HepG2 (cell line): Measurements from ENCODE around the gene JSRP1. TPM values are rescaled to one million over a fixed set of nuclear protein-coding genes. Genes with fewer than 3 reads are reported as not detected.

Experiments used
- BCL6 ChIP-seq: IDR thresholded peaks from 2 replicates; pipeline ENCODE4 v1.6.1; 2016; ENCODE audit warnings: missing genetic modification reagents, missing compliant biosample characterization
- CHCHD3 ChIP-seq: sonication (generic); formaldehyde crosslinking; IDR thresholded peaks from 2 replicates; pipeline ENCODE4 v1.8.0; 2022; ENCODE audit warnings: mild to moderate bottlenecking, missing genetic modification reagents, moderate library complexity
- MAF1 ChIP-seq: sonication (generic); formaldehyde crosslinking; IDR thresholded peaks from 2 replicates; pipeline ENCODE4 v1.5.0; 2020; ENCODE audit warnings: missing genetic modification reagents, borderline replicate concordance
- MATR3 ChIP-seq: sonication (generic); formaldehyde crosslinking; IDR thresholded peaks from 2 replicates; pipeline ENCODE4 v1.4.0; 2020; ENCODE audit warnings: missing genetic modification reagents
- NR1H2 ChIP-seq: sonication (generic); formaldehyde crosslinking; IDR thresholded peaks from 2 replicates; pipeline ENCODE4 v1.8.1; 2022; ENCODE audit warnings: low read depth, missing genetic modification reagents, borderline replicate concordance
- NR2C2 ChIP-seq: sonication (generic); formaldehyde crosslinking; IDR thresholded peaks from 2 replicates; pipeline ENCODE4 v1.4.0; 2020; ENCODE audit warnings: missing genetic modification reagents, mild to moderate bottlenecking, moderate library complexity, borderline replicate concordance
- PHB2 ChIP-seq: fragments of 450-650 bp; IDR thresholded peaks from 2 replicates; pipeline ENCODE4 v1.6.1; 2018; ENCODE audit not compliant: partially characterized antibody
- SCMH1 ChIP-seq: sonication (generic); formaldehyde crosslinking; IDR thresholded peaks from 2 replicates; pipeline ENCODE4 v1.9.0; 2021; ENCODE audit warnings: missing genetic modification reagents, mild to moderate bottlenecking, borderline replicate concordance
- STAG1 ChIP-seq: sonication (generic); formaldehyde crosslinking; IDR thresholded peaks from 2 replicates; pipeline ENCODE4 v1.4.0; 2020; ENCODE audit warnings: missing genetic modification reagents
- YEATS4 ChIP-seq: sonication (generic); formaldehyde crosslinking; IDR thresholded peaks from 2 replicates; pipeline ENCODE4 v1.4.0; 2020; ENCODE audit warnings: missing genetic modification reagents, borderline replicate concordance
- ZFP36L1 ChIP-seq: sonication (generic); formaldehyde crosslinking; IDR thresholded peaks from 2 replicates; pipeline ENCODE4 v1.8.0; 2022; ENCODE audit warnings: mild to moderate bottlenecking, missing genetic modification reagents, moderate library complexity
- ZNF446 ChIP-seq: sonication (generic); formaldehyde crosslinking; IDR thresholded peaks from 2 replicates; pipeline ENCODE4 v1.5.0; 2020; ENCODE audit warnings: mild to moderate bottlenecking, missing genetic modification reagents
- ZNF607 ChIP-seq: sonication (generic); formaldehyde crosslinking; IDR thresholded peaks from 2 replicates; pipeline ENCODE4 v1.5.1; 2020; ENCODE audit warnings: missing genetic modification reagents, mild to moderate bottlenecking, borderline replicate concordance
- ZNF615 ChIP-seq: sonication (generic); formaldehyde crosslinking; IDR thresholded peaks from 2 replicates; pipeline ENCODE4 v1.5.0; 2020; ENCODE audit warnings: mild to moderate bottlenecking, missing genetic modification reagents, borderline replicate concordance
- ZNF652 ChIP-seq: IDR thresholded peaks from 2 replicates; pipeline ENCODE4 v1.6.1; 2016; ENCODE audit warnings: low read depth, borderline replicate concordance
- polyA plus RNA-seq, 8 experiments: library from polyadenylated mRNA; depleted of rRNA in 3 of 8; stranded (reverse) in 7 of 8; unstranded in 1 of 8; fragments of >200 nt; fragmentation: Illumina TruSeq in 4 of 8; extraction: Trizol in 4 of 8; gene quantifications; 2 replicates each; pipeline versions ENCODE4 v1.2.1 to v1.2.3, GENCODE V29; 2011 to 2016; ENCODE audit warnings: low read depth in 4 of 8, missing spikeins in 1 of 8, mixed read lengths in 1 of 8; ENCODE audit not compliant: insufficient read depth in 1 of 8
- total RNA-seq, 5 experiments: library from RNA; depleted of rRNA; stranded (reverse); fragments of >200 nt; fragmentation: Illumina TruSeq; extraction: Trizol; gene quantifications; 2 replicates each; pipeline ENCODE4 v1.2.3, GENCODE V29; 2016; ENCODE audit warnings: low read depth in 1 of 5
- TF ChIP-seq, protein P1 (sequence below): sonication (generic); formaldehyde crosslinking; IDR thresholded peaks from 2 replicates; pipeline ENCODE4 v1.4.0; 2020; ENCODE audit warnings: missing genetic modification reagents, borderline replicate concordance
- TF ChIP-seq, protein P2 (sequence below), 2 experiments: sonication (generic) in 1 of 2; formaldehyde crosslinking in 1 of 2; IDR thresholded peaks; 2 replicates each; pipeline versions ENCODE4 v1.4.0 to v1.6.1; 2018 to 2020; ENCODE audit warnings: missing genetic modification reagents in 2 of 2, borderline replicate concordance in 1 of 2, low read depth in 1 of 2, mild to moderate bottlenecking in 1 of 2, missing biosample characterization in 1 of 2
- TF ChIP-seq, protein P3 (sequence below): sonication (generic); formaldehyde crosslinking; IDR thresholded peaks from 2 replicates; pipeline ENCODE4 v1.4.0; 2020; ENCODE audit warnings: missing genetic modification reagents
- TF ChIP-seq, protein P4 (sequence below): sonication (generic); formaldehyde crosslinking; IDR thresholded peaks from 2 replicates; pipeline ENCODE4 v1.4.0; 2020; ENCODE audit warnings: mild to moderate bottlenecking, missing genetic modification reagents

Gene JSRP1
- total and polyA plus RNA-seq, 2 of the 13 experiments (the other 11 are each of a cell fraction or from before 2014, with no cell fraction given): 0.16 to 0.38 TPM

DNA sequence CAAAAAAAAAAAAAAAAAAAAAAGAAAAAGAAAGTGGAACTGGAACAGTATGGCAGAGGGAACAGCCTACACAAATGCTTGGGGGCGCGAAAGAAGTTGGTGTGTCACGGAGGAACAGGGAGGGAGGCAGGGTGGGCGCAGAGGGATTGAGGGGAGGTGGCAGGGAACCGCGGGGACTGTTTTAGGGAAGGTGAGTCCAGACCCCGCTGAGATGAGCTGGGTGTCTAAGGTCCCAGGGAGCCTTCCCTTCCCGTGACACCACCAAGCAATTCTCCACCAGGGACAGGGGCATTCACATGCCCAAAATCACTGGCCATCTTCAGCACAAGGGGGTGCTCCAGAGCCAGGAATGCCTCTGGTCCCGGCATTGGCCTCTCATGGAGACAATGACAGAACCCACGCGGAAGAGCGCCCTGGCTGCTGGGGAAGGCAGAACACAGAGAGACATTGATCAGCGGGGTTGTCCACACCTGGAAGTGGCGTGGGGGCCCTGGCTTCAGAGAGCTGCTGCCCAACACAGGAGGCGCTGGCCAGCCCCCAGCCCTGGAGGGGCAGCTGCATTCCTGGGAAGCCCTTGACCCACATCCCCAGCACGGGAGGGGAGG lies 18.8 kb upstream of the JSRP1 start (continued):
- no peak for TF ChIP-seq SCMH1
- TF ChIP-seq CHCHD3 (CRISPR knock-in tag): no peak
- TF ChIP-seq STAG1 (CRISPR knock-in tag): peak; percentile 89
- TF ChIP-seq BCL6 (CRISPR knock-in tag): no peak
- TF ChIP-seq, protein P1, sequence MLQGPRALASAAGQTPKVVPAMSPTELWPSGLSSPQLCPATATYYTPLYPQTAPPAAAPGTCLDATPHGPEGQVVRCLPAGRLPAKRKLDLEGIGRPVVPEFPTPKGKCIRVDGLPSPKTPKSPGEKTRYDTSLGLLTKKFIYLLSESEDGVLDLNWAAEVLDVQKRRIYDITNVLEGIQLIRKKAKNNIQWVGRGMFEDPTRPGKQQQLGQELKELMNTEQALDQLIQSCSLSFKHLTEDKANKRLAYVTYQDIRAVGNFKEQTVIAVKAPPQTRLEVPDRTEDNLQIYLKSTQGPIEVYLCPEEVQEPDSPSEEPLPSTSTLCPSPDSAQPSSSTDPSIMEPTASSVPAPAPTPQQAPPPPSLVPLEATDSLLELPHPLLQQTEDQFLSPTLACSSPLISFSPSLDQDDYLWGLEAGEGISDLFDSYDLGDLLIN (CRISPR knock-in tag): no peak
- TF ChIP-seq MATR3 (CRISPR knock-in tag): no peak
- no peak for TF ChIP-seq YEATS4 (CRISPR knock-in tag)
- TF ChIP-seq, protein P2, sequence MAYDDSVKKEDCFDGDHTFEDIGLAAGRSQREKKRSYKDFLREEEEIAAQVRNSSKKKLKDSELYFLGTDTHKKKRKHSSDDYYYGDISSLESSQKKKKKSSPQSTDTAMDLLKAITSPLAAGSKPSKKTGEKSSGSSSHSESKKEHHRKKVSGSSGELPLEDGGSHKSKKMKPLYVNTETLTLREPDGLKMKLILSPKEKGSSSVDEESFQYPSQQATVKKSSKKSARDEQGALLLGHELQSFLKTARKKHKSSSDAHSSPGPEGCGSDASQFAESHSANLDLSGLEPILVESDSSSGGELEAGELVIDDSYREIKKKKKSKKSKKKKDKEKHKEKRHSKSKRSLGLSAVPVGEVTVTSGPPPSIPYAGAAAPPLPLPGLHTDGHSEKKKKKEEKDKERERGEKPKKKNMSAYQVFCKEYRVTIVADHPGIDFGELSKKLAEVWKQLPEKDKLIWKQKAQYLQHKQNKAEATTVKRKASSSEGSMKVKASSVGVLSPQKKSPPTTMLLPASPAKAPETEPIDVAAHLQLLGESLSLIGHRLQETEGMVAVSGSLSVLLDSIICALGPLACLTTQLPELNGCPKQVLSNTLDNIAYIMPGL (CRISPR knock-in tag; IDR thresholded peaks at IDR 0.05; ENCODE audit: borderline replicate concordance in 1 of 2, low read depth in 1 of 2): no peak
- TF ChIP-seq ZFP36L1: no peak
- TF ChIP-seq, protein P3, sequence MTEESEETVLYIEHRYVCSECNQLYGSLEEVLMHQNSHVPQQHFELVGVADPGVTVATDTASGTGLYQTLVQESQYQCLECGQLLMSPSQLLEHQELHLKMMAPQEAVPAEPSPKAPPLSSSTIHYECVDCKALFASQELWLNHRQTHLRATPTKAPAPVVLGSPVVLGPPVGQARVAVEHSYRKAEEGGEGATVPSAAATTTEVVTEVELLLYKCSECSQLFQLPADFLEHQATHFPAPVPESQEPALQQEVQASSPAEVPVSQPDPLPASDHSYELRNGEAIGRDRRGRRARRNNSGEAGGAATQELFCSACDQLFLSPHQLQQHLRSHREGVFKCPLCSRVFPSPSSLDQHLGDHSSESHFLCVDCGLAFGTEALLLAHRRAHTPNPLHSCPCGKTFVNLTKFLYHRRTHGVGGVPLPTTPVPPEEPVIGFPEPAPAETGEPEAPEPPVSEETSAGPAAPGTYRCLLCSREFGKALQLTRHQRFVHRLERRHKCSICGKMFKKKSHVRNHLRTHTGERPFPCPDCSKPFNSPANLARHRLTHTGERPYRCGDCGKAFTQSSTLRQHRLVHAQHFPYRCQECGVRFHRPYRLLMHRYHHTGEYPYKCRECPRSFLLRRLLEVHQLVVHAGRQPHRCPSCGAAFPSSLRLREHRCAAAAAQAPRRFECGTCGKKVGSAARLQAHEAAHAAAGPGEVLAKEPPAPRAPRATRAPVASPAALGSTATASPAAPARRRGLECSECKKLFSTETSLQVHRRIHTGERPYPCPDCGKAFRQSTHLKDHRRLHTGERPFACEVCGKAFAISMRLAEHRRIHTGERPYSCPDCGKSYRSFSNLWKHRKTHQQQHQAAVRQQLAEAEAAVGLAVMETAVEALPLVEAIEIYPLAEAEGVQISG (CRISPR knock-in tag): no peak; the same call in 1 of the 2 replicates
- TF ChIP-seq ZNF607: no peak
- no peak for TF ChIP-seq ZNF615 (CRISPR knock-in tag)
- TF ChIP-seq NR1H2 (CRISPR knock-in tag): no peak
- TF ChIP-seq MAF1 (CRISPR knock-in tag): no peak
- no peak for TF ChIP-seq ZNF446 (CRISPR knock-in tag)
- no peak; the same call in 1 of the 2 replicates for TF ChIP-seq NR2C2 (CRISPR knock-in tag)
- TF ChIP-seq ZNF652 (CRISPR knock-in tag): no peak
- TF ChIP-seq, protein P4, sequence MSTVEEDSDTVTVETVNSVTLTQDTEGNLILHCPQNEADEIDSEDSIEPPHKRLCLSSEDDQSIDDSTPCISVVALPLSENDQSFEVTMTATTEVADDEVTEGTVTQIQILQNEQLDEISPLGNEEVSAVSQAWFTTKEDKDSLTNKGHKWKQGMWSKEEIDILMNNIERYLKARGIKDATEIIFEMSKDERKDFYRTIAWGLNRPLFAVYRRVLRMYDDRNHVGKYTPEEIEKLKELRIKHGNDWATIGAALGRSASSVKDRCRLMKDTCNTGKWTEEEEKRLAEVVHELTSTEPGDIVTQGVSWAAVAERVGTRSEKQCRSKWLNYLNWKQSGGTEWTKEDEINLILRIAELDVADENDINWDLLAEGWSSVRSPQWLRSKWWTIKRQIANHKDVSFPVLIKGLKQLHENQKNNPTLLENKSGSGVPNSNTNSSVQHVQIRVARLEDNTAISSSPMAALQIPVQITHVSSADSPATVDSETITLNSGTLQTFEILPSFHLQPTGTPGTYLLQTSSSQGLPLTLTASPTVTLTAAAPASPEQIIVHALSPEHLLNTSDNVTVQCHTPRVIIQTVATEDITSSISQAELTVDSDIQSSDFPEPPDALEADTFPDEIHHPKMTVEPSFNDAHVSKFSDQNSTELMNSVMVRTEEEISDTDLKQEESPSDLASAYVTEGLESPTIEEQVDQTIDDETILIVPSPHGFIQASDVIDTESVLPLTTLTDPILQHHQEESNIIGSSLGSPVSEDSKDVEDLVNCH (CRISPR knock-in tag): no peak
- no peak for TF ChIP-seq PHB2
